Measurements from ENCODE around the gene ALG13. TPM values are rescaled to one million over a fixed set of nuclear protein-coding genes. Genes with fewer than 3 reads are reported as not detected.

ALG13 gene
- total RNA-seq, 3 donors from 2014 or later = 33.9 to 49.6 (median 41.6) TPM

GRCh38 chrX:111646515-111646914 is 34.5 kb upstream of the ALG13 start:
- no peak overlapping the region for H3K4me3 ChIP-seq
- ATAC-seq (no peak), DNase-seq (no peak)
- no peaks in the 10 kb centered on the region for H3K9me3 ChIP-seq
- intact Hi-C loops (cut with DNase I, micrococcal nuclease) = no loop called here
- no peak for TF ChIP-seq CTCF (IDR thresholded peaks at IDR 0.05)
- no peaks in the 10 kb centered on the region for H3K36me3 ChIP-seq (ENCODE audit: low read depth)
- H3K4me1 ChIP-seq (ENCODE audit: low read depth) = no peaks in the 10 kb centered on the region

GRCh38 chrX:111648802-111649201 is 32.2 kb upstream of the ALG13 start:
- ATAC-seq (no peak), DNase-seq (no peak)
- Histone ChIP-seq H3K4me3 (no peak overlapping the region), H3K4me1 (ENCODE audit: low read depth) (no peaks in the 10 kb centered on the region), H3K36me3 (ENCODE audit: low read depth) (no peaks in the 10 kb centered on the region), H3K9me3 (no peaks in the 10 kb centered on the region)
- TF ChIP-seq CTCF (IDR thresholded peaks at IDR 0.05) = no peak
- intact Hi-C loops (cut with DNase I, micrococcal nuclease) = no loop called here

GRCh38 chrX:111649638-111650037 is 31.3 kb upstream of the ALG13 start:
- TF ChIP-seq CTCF (IDR thresholded peaks at IDR 0.05) = no peak
- no peak for DNase-seq
- Histone ChIP-seq H3K9me3 (no peaks in the 10 kb centered on the region), H3K36me3 (ENCODE audit: low read depth) (no peaks in the 10 kb centered on the region), H3K4me3 (no peak overlapping the region), H3K4me1 (ENCODE audit: low read depth) (no peaks in the 10 kb centered on the region)
- intact Hi-C loops (cut with DNase I, micrococcal nuclease) = no loop called here
- ATAC-seq = no peak

GRCh38 chrX:111650845-111651244 is 30.1 kb upstream of the ALG13 start:
- no peaks in the 10 kb centered on the region for H3K9me3 ChIP-seq
- H3K4me1 ChIP-seq (ENCODE audit: low read depth) = no peaks in the 10 kb centered on the region
- DNase-seq (no peak), ATAC-seq (no peak)
- no peak overlapping the region for H3K4me3 ChIP-seq
- H3K36me3 ChIP-seq (ENCODE audit: low read depth) = no peaks in the 10 kb centered on the region
- TF ChIP-seq CTCF (IDR thresholded peaks at IDR 0.05) = no peak
- intact Hi-C loops (cut with DNase I, micrococcal nuclease) = no loop called here

GRCh38 chrX:111652719-111653118 is 28.3 kb upstream of the ALG13 start:
- Histone ChIP-seq H3K4me1 (ENCODE audit: low read depth) (no peaks in the 10 kb centered on the region), H3K4me3 (no peak overlapping the region), H3K9me3 (no peaks in the 10 kb centered on the region), H3K36me3 (ENCODE audit: low read depth) (no peaks in the 10 kb centered on the region)
- intact Hi-C loops (cut with DNase I, micrococcal nuclease) = no loop called here
- no peak for TF ChIP-seq CTCF (IDR thresholded peaks at IDR 0.05)
- ATAC-seq (no peak), DNase-seq (no peak)

GRCh38 chrX:111661241-111661640 is 19.7 kb upstream of the ALG13 start:
- no peak for TF ChIP-seq CTCF (IDR thresholded peaks at IDR 0.05)
- ATAC-seq = no peak
- no peak overlapping the region for H3K4me3 ChIP-seq
- no peaks in the 10 kb centered on the region for H3K4me1 ChIP-seq (ENCODE audit: low read depth)
- H3K36me3 ChIP-seq (ENCODE audit: low read depth) = no peaks in the 10 kb centered on the region
- no peaks in the 10 kb centered on the region for H3K9me3 ChIP-seq
- no peak for DNase-seq
- intact Hi-C loops (cut with DNase I, micrococcal nuclease) = no loop called here

All from mucosa of descending colon (tissue), 3 donors.